Epithelial cell of proximal tubule (primary cell): ENCODE results near the gene AGRN. TPM values are rescaled to one million over a fixed set of nuclear protein-coding genes. Genes with fewer than 3 reads are reported as not detected.

Source experiments
- DNase-seq: peaks from one replicate; pipeline ENCODE4 v3.0.0-alpha.2; 2011; ENCODE audit warnings: low read depth
- H3K4me3 ChIP-seq: 2 replicates; pipeline ENCODE4 v1.5.1; 2011; ENCODE audit warnings: low read depth, mild to moderate bottlenecking, low read length
- total RNA-seq: library from RNA; depleted of rRNA; stranded (reverse); fragments of >200 nt; gene quantifications from 2 replicates; pipeline ENCODE4 v1.2.3, GENCODE V29; 2015
- TF ChIP-seq, protein P1 (sequence below): conservative IDR thresholded peaks from 2 replicates; pipeline ENCODE4 v1.5.1; 2012; ENCODE audit warnings: low read depth, mild to moderate bottlenecking, low read length

AGRN gene
- total RNA-seq, 1 donor from 2014 or later, result 462 TPM

DNA sequence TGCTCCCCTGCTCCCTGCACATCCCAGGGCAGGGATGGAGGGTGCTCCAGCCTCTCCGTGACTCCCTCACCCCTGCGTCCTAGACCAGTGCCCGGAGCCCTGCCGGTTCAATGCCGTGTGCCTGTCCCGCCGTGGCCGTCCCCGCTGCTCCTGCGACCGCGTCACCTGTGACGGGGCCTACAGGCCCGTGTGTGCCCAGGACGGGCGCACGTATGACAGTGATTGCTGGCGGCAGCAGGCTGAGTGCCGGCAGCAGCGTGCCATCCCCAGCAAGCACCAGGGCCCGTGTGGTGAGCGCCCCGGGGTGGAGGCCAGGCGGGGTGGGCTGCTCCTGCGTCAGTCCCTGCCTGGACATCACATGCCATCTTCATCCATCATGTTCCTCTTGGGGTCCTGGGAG is 22.0 kb downstream of the AGRN start:
- TF ChIP-seq, protein P1, sequence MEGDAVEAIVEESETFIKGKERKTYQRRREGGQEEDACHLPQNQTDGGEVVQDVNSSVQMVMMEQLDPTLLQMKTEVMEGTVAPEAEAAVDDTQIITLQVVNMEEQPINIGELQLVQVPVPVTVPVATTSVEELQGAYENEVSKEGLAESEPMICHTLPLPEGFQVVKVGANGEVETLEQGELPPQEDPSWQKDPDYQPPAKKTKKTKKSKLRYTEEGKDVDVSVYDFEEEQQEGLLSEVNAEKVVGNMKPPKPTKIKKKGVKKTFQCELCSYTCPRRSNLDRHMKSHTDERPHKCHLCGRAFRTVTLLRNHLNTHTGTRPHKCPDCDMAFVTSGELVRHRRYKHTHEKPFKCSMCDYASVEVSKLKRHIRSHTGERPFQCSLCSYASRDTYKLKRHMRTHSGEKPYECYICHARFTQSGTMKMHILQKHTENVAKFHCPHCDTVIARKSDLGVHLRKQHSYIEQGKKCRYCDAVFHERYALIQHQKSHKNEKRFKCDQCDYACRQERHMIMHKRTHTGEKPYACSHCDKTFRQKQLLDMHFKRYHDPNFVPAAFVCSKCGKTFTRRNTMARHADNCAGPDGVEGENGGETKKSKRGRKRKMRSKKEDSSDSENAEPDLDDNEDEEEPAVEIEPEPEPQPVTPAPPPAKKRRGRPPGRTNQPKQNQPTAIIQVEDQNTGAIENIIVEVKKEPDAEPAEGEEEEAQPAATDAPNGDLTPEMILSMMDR, result no peak
- no peak for DNase-seq
- H3K4me3 ChIP-seq, result no peak overlapping the region

DNA sequence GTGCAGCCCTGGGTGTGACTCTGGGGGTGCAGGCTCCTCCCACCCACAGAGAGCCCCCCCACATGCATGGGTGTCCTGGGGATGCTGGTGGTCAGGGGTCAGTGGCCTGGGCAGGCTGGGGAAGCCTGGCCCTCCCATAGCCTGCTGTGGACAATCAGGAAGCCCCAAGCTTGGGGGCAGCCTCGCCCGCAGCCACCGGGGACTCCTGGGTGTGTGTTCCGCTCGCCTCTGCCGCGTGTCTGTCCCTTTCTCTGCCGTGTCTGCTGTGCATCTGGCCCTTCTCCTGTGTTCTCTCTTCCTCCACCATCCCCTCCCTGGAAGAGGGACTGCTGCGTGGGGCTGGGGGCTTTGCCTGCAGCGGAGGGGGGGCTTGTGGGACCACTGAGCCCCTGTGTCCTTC is 22.9 kb downstream of the AGRN start:
- DNase-seq, result no peak
- TF ChIP-seq, protein P1, result no peak

DNA sequence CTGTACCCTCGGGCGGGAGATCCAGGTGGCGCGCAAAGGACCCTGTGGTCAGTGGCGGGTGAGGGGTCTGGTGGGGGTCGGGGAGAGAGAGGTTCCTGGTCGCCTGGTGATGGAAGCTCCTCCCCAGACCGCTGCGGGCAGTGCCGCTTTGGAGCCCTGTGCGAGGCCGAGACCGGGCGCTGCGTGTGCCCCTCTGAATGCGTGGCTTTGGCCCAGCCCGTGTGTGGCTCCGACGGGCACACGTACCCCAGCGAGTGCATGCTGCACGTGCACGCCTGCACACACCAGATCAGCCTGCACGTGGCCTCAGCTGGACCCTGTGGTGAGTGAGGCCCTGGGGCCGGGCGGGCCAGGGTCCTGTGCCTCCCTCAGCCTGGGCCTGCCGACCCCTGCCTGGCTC is 23.5 kb downstream of the AGRN start:
- H3K4me3 ChIP-seq, result no peak overlapping the region
- TF ChIP-seq, protein P1, result no peak
- DNase-seq, result no peak

More for the DNA sequence above, 22.9 kb downstream of the AGRN start:
- no peak overlapping the region for H3K4me3 ChIP-seq

DNA sequence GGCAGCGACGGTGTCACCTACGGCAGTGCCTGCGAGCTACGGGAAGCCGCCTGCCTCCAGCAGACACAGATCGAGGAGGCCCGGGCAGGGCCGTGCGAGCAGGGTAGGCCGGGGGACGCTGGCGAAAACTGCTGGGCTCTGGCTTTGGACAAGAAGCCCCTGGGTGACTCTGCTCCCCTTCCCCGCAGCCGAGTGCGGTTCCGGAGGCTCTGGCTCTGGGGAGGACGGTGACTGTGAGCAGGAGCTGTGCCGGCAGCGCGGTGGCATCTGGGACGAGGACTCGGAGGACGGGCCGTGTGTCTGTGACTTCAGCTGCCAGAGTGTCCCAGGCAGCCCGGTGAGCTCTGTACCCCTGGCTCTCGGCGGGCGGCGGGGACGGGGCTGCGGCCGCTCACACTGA is 24.0 kb downstream of the AGRN start:
- no peak for DNase-seq
- H3K4me3 ChIP-seq, result no peak overlapping the region
- TF ChIP-seq, protein P1, result no peak

- TF ChIP-seq, protein P1, result no peak
- no peak for DNase-seq
- H3K4me3 ChIP-seq, result no peak overlapping the region
Measured at GRCh38 chr1:1044455-1045078, 24.6 kb downstream of the AGRN start.

DNA sequence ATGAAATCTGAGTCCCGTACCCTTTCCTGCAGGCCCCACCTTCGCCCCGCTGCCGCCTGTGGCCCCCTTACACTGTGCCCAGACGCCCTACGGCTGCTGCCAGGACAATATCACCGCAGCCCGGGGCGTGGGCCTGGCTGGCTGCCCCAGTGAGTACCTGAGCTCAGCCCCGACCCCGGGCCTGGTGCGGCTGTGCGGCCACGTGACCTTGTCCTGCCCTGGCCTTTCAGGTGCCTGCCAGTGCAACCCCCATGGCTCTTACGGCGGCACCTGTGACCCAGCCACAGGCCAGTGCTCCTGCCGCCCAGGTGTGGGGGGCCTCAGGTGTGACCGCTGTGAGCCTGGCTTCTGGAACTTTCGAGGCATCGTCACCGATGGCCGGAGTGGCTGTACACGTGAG is 25.2 kb downstream of the AGRN start:
- DNase-seq, result no peak
- no peak overlapping the region for H3K4me3 ChIP-seq
- TF ChIP-seq, protein P1, result no peak

GRCh38 chr1:1046243-1046642 is 26.3 kb downstream of the AGRN start:
- H3K4me3 ChIP-seq, result no peak overlapping the region
- TF ChIP-seq, protein P1, result no peak
- DNase-seq, result no peak
